ENCODE results near the gene NHS.

NHS gene

DNA sequence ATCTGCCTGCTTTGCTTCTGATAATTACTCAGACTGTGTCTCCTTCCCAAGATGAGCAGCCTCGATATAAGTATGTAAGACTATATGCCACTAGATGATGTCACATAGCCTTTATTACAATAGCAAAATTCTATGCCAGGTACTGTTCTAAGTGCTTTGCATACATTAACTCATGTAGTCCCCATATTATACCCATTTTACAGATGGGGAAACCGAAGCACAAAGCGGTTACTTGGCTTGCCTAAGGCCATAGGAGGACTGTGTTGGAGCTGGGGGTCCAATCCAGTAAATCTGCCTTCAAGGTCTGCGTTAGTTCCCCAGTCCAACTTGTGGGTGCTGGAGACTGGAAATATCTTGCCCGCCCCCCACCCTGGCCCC, 361.5 kb downstream of the NHS start:
- no peak for DNase-seq (ENCODE audit: low read depth in 2 of 2)

DNA sequence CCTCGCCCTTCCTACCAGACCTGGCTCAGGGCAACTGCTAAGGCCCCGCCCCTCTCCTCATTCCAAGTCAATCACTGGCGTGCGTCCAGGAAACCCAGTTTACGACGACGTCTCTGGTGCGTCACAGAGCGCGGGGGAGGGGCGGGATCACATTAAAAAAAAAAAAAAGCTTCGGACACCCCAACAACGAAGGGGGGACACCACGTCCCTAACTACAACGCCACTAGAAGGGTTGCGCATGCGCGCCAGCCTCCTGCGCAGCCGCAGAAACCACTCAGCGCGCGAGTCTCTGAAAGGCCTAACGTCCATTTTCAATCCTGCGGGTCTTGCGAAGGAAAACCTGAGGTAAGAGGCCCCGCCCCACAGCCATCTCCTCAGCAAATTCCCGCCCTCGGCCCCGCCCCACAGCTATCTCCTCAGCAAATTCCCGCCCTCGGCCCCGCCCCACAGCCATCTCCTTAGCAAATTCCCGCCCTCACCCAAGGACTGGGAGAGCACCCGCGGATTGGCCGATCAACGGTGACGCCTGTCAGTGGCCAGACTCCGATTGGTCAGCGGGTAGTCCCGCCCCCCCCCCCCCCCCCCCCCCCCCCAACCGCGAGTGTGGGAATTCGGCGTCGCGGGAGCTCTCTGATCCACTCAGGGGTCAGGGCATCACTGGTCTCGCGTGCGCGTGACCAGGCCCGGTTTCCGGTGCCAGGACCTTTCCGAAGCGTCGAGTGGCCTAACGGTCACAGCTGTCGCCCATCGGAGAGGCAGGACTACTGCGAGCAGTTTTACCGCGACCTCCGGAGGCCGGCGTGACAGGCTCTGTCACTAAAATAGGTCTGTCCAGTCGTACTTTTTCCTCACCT, 362.1 kb downstream of the NHS start, which contains the start of gene SCML1:
TSS of gene SCML1 (plus strand) at position 638 of the 854 bp plus-strand sequence. CDS start 6,694 bp downstream, outside the sequence.
- DNase-seq (ENCODE audit: low read depth in 2 of 2) = peak; percentile 80 to 84

DNA sequence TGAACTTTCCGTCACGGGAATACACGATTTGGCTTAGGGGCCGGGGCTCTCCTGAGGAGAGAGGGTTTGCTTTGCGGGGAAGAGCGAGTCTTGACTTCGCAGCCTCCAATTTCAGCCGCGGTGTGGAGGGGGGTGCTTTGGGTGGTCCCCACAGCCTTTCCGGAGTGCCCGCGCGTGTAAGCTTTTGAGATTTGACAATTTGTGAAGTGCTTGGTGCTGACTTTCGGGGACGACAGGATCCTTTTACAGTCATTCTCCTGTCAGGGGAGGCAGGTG, 362.6 kb downstream of the NHS start:
- no peak for DNase-seq (ENCODE audit: low read depth in 2 of 2)

DNA sequence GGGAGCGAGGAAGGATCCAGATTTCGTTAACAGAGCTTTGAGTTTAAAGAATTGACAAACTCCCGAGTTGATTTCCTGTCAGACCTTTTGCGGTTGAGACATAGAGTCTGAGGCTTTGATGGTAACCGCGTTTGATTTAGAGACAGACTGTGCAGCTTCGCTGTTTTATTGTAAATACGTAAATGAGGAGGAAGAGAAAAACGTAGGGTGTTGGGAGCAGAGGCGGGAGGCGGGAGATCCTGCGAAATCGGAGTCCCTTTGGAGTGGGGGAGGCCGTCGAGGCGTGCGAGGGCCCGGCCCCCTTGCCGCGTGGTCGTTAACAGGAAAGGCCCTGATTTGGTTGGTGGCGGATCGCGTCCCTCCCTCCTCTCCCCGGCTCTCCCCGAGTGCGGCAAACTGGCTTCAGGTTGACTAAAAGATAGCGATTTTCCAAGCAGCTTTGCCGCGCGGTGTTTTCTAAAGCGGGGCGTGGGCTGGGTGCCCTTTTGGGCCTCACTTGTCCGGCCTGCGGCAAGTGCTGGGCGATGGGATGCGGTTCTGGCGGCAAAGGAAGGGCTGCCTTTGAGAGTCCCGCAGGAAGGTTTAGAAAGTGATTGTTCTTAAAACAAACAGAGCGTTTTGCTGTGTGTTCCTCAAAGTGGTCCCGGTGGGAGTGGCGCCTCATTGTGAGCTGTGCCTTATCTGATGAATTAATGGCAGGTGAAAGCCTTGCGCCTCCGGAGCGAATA, 363.1 kb downstream of the NHS start:
- peak; percentile 6 to 15 for DNase-seq (ENCODE audit: low read depth in 2 of 2)

DNA sequence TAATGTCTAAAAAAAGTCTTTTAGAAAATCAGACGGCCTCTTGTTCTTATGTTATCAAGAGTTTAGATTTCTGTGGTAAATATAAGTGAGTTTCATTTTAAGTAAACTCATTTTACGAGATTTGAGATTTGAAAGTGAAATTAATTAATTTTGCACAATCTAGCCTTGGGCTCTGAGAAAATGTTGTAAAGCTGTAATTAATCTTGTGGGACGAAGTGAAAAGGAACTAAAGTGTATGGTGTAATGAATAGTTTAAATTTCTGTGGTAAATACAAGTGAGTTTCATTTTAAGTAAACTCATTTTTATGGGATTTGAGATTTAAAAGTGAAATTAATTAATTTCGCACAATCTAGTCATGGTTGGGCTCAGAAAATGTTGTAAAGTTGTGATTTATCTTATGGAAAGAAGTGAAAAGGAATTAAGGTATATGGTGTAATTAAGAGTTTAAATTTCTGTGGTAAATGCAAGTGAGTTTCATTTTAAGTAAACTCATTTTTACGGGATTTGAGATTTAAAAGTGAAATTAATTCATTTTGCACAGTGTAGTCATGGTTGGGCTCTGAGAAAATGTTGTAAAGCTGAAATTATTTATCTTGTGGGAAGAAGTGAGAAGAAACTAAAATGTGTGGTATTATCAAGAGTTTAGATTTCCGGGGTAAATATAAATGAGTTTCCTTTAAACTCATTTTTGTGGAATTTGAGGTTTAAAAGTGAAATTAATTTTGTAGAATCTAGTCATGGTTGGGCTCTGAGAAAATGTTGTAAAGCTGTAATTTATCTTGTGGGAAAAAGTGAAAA, 363.9 kb downstream of the NHS start:
- DNase-seq (ENCODE audit: low read depth in 2 of 2) = no peak

DNA sequence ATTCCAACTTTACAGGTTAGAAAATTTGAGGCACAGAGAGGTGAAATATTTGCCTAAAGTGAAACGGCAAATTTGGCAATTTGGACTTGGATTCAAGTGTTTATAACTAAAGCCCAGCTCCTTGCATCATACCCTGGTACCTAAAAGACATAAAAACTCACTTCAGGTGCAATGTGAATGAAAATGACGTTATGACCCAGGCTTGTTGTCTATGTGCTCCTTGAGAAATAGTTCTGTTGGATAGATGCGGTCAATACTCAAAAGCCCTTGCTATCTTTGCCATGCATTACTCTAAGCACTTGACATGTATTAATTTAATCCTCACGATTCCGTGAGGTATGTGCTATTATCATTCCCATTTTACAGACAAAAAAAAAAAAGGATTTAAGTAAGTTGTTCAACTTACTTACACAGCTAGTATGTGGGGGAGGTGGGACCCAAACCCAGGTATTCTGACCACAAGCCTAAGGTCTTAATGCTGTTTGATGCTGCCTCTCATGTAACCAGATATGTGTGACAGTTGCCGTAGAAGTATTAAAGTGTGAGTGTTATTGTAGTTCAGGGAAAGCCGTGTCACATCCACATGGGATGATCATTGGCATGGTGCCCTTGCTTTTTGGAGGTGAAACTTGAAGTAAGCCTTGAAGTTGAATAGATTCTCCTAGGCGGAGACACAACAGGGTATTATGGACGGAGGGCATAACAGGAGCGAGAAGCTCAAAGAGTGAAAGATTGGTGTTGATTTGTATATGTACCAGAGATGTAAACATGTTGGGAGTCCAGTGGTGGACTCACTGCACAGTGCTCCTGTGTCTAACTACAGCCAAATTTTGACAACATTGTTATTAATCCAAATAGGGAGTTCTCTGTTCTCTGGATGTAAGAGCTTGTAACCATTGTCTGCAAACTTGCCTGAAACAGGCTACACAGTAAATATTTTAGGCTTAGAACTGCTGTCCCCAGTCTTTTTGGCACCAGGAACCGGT, 365.4 kb downstream of the NHS start:
- no peak for DNase-seq (ENCODE audit: low read depth in 2 of 2)

DNA sequence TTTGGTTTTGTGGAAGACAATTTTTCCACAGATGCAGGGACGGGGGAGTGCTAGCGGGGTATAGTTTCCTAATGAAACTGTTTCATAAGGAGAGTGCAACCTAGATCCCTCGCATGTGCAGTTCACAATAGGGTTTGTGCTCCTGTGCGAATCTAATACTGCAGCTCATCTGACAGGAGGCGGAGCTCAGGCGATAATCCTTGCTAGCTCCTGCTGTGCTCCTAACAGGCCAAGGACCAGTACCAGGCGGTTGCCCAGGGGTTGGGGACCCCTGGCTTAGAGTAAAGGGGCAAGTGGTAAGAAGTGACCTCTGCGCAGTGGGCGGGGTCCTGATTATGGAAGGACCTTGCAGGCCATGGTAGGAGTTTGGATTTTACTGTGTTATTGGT, 366.1 kb downstream of the NHS start:
- no peak for DNase-seq (ENCODE audit: low read depth in 2 of 2)

DNA sequence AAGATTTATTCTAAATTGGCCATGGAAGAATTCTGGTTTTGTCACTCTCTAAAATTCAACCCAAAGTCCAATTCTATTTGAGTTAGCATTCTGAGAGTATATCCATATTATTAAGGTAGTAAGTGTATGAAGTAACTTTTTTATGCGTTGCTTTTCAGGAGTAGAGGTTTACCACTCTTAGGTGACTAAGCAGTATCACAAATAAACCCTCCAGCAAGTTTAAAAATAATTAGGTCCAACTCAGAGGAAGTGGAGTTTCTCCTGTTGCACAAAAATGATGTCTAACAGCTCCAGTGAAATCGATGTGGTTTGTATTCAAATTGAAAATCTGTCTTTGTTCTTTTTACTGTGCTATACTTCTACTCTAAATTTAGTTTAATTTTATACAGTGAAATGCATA, 368.9 kb downstream of the NHS start:
- no peak for DNase-seq (ENCODE audit: low read depth in 2 of 2)

DNA sequence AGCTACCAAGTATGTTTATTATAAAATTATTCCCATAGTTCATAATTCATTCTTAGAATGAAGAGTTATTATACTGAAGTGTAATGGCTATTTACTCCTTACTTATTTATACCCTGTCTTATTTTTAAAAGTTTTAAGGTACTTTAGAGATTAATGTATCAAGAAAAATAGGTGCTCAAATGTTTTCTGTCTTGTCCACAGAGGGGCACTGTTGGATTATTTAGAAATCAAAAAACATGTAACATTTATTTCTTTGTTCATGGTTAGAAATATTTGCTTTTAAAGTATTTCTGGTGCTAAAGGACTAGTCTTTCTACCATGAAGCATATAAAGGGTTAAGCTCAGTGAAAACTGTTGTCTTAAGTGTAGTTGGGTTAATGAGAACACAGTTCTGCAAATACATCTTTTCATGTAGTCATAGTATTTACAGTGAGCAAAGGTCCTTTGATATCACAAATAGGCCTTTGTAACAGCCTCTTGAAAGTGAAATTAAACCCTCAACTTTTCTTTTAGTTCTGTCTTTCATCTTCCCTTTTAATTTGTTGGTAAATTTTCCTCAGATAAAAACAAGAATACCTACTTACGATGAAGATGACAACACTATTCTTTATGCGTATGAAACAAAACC, 370.0 kb downstream of the NHS start:
- no peak for DNase-seq (ENCODE audit: low read depth in 2 of 2)

DNA sequence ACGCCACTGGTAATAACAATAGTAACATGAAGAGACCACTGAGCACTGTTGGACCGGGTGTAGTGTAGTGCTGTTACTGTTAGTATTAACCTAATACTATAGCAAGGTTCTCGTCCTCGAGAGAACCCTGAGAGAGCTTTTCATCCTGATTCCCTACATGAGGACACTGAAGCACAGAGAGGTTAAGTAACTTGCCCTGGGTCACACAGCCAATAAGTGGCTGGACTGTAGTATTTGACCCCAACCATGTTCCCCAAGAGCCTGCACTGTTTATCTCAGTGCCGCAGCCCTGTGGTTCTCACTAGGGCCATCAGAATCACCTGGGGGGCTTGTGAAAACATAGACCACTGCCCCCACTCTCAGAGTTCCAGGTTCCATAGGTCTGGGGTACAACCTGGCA, 372.7 kb downstream of the NHS start:
- no peak for DNase-seq (ENCODE audit: low read depth in 2 of 2)

DNA sequence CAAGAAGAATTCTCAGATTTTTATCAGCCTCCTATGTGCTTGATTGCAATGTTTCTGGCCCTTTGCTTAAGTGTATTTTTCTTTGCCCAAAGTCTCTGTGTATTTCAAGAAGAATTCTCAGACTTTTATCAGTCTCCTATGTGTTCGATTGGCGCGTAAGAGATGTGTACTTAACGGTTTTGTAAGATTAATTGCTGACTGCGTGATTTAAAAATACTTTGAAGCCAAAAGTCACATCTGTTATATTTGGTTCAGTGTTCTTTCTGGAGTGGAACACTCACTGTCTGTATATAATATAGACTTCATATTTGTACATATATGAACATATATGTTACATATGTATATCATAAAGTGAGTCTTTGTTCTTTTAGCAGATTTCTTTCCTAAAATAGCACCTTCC, 373.7 kb downstream of the NHS start:
- no peak for DNase-seq (ENCODE audit: low read depth in 2 of 2)

DNA sequence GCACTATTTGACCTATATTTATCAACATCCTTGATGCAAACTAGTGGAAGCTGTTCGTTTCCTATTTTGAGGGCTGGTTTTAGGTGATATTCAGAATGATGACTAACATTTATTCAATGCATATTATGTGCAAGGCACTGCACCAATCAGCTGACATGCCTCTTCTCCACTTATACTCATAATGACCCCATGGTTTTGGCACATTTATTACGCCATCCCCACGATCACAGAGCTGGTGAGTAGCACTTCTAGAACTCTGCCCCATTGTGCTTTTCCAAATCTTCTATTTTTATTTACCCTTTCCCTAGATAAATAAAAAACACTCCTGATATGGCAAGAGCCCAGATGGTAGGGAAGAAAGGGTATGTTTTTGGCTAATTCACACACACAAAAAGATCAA, 375.4 kb downstream of the NHS start:
- DNase-seq (ENCODE audit: low read depth in 2 of 2) = no peak

DNA sequence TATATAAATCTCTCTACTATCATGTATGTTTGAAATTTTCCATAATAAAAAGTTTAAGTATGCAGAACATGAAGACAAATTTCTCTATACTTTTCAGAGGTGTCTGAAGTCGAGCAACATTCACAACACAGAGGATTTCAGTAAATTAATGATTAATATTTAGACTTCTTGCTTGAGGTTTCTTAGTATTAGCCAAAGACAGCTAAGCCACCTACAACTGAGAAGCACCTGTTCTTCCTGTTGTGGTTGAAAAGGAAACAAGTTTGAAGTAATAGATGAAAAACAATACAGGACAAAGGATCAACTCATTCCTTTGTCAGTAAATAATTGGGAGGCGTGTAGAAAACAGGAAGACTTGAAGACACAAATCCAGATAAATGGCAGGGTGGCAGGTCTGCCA, 383.4 kb downstream of the NHS start:
- DNase-seq (ENCODE audit: low read depth in 2 of 2) = no peak

DNA sequence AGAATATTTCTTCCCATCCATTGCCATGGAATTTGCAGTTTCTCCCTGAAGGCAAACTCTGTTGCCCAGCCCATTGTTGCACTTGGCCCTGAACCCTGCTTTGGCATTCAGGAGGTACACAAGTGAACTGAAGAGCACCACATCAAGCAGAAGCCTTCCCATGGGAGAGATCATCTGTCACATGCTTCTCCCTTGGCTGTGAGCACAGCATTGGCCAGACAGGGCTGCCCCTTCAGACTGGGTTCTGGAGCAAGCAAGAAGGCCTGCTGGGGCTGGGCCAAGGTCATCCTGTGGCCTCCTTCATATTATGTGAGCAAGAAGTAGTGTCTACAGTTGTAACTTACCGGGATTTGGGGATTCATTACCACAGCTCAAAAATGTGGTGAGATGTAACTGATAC, 385.0 kb downstream of the NHS start:
- no peak for DNase-seq (ENCODE audit: low read depth in 2 of 2)

DNA sequence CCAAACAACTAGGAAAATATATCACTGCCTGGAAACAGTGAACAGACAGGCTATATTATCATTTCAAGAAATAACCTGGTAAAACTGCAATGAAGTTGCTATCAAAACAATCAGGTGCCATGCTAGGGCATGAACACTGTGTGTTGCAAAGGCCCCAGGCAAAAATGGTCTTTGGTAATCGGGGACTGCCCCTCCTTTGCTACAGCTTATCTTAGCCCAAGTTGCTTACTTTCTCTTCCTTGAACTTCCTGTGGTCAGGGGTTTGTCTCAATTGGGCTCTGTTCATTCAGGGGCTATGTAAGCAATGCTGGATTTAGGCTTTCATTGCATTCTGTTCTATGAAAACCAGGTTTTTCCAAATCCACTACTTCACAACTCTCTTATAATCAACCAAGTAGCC, 392.7 kb downstream of the NHS start:
- no peak for DNase-seq (ENCODE audit: low read depth in 2 of 2)

DNA sequence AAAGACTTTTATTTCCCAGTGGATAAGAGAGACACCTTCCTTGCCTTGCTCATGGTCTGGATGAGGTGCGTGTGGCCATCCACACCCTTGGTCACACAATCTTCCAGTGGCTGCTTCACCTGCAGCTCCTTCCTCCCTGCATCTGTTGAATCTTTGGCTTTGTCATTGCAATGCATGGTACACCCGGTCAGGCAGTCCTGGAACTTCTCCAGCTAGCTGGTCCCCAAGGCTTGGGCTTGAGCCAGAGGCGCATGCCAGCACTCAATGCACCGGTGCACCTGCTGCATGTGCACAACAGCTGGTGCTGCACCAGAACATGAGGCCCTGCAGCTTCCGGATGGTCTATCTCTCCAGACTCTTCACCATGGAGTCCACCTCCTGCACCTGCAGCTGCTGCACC, 394.0 kb downstream of the NHS start:
- no peak for DNase-seq (ENCODE audit: low read depth in 2 of 2)

DNA sequence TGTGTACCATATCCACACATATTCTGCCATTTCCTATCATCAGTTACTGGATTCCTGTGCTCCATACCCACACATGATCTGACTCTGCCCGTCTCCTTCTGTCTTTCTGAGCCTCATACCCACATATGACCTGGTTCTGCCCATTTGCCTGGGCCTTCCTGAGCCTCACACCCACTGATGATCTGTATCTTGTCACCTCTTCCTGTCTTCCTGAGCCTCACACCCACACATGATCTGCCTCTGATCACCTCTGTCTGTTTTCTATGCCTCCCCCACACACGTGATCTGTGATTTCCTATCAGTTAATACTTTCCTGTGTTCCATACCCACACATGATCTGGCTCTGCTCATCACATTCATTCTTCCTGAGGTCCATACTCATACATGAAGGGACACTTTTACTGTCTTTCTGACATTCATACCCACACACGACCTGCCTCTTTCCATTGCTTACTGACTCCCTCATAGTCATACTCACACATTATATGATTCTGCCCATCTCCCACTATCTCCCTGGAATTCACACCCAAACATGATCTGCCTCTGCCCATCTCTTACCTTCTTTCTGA, 394.8 kb downstream of the NHS start:
- DNase-seq (ENCODE audit: low read depth in 2 of 2) = peak in 1 of 2 donors; percentile 19

DNA sequence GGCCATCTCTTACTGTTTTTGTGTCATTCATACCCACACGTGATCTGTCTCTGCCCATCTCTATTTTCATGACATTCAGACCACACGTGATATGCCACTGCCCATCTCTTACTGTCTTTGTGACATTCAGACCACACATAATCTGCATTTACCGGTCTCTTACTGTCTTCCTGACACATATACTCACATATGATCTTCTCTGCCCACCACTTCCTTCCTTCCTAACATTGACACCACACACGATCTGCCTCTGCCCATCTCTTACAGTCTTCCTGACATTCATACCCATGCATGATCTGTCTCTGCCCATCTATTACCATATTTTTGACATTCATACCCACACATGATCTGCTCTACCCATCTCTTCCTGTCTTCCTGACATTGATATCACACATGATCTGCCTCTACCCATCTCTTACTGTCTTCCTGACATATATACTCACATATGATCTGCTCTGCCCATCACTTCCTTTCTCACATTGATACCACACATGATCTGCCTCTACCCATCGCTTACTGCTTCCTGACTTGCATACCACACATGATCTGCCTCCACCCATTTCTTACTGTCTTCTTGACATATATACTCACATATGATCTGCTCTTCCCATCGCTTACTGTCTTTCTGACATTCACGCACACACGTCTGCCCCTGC, 398.3 kb downstream of the NHS start:
- no peak for DNase-seq (ENCODE audit: low read depth in 2 of 2)

DNA sequence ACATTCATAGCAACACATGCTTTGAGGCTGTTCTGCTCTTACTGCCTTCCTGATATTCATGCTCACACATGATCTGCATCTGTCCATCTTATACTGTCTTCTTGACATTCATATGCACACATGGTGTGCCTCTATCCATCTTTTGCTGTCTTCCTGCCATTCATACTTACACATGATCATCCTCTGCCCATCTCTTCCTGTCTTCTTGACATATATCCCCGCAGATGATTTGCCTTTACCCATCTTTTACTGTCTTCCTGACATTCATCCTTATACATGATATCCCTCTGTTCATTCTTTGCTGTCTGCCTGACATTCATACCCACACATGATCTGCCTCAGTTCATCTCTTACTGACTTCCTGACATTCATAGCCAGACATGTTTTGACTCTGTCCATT, 399.1 kb downstream of the NHS start:
- DNase-seq (ENCODE audit: low read depth in 2 of 2) = no peak

DNA sequence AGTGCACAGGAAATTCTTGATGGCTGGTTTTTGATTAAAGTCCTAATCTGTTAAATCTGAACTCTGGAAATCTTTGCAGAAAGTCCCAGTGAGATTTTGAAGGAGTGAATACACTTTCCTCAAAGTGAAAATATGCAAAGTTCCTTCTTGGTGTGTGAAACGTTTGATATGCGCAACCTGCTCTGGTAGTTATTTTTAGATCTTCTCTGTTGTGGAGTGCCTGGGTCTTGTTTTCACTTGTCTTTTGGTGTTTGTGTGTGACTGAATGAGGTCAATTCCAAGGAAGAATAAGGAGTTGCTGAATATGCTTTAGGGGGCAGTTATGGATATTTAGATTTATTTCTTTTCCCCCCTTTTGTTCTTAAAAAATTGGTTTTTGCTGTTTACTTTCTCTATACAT, 404.0 kb downstream of the NHS start:
- no peak for DNase-seq (ENCODE audit: low read depth in 2 of 2)
